Heart left ventricle (tissue), 16 donors: ENCODE data around the gene TBL1Y. TPM values are rescaled to one million over a fixed set of nuclear protein-coding genes. Genes with fewer than 3 reads are reported as not detected.
"Not testable (repeated sequence)": the region's sequence is repeated elsewhere in the genome, so short reads cannot be mapped to it uniquely, and the experiment has no call there.

Experiments
- ATAC-seq, 4 donors: fragments of 200-7000 bp; cut with Tn5 transposase; one replicate each; pipeline ENCODE4 v1.9.1; 2020 to 2022; ENCODE audit warnings: moderate library complexity in 4 of 4, mild to moderate bottlenecking in 3 of 4, moderate number of reproducible peaks in 1 of 4
- DNase-seq, 5 donors: peaks; one replicate each; pipeline ENCODE4 v3.0.0-alpha.2; 2020
- H3K27ac ChIP-seq, 12 donors: fragments of 200-600 bp; sonication (generic) in 4 of 12; one replicate each; pipeline versions ENCODE4 v1.5.0 to v1.8.0; 2016 to 2022; ENCODE audit warnings: mild to moderate bottlenecking in 2 of 12
- H3K27me3 ChIP-seq, 9 donors: fragments of 200-600 bp; sonication (generic) in 2 of 9; one replicate each; pipeline versions ENCODE4 v1.5.1 to v1.8.0; 2016 to 2022; ENCODE audit warnings: mild to moderate bottlenecking in 3 of 9
- H3K36me3 ChIP-seq, 9 donors: fragments of 200-600 bp; sonication (generic) in 2 of 9; one replicate each; pipeline versions ENCODE4 v1.5.0 to v1.8.0; 2018 to 2022; ENCODE audit warnings: mild to moderate bottlenecking in 2 of 9
- H3K4me1 ChIP-seq, 12 donors: fragments of 200-600 bp; sonication (generic) in 4 of 12; one replicate each; pipeline versions ENCODE4 v1.5.0 to v1.8.0; 2016 to 2022; ENCODE audit warnings: mild to moderate bottlenecking in 3 of 12
- H3K4me3 ChIP-seq, 12 donors: fragments of 200-600 bp; sonication (generic) in 4 of 12; one replicate each; pipeline versions ENCODE4 v1.5.0 to v1.8.0; 2017 to 2022; ENCODE audit warnings: mild to moderate bottlenecking in 9 of 12, moderate library complexity in 4 of 12
- H3K9me3 ChIP-seq, 12 donors: fragments of 200-600 bp; sonication (generic) in 4 of 12; one replicate each; pipeline versions ENCODE4 v1.5.0 to v1.8.0; 2016 to 2022; ENCODE audit warnings: mild to moderate bottlenecking in 1 of 12
- POLR2A ChIP-seq, 2 donors: fragments of 450-650 bp; IDR thresholded peaks; one replicate each; pipeline ENCODE4 v1.6.1; 2017; ENCODE audit warnings: antibody characterized with exemption in 2 of 2, mild to moderate bottlenecking in 2 of 2, moderate library complexity in 2 of 2
- WGBS, 4 donors: extraction: QIAGEN DNeasy Blood & Tissue Kit in 2 of 4; methylation state at CpG; one replicate each; pipeline versions ENCODE4 v1.1.5 to v1.1.7; 2013 to 2018; 5-methylcytosine and 5-hydroxymethylcytosine counted together
- intact Hi-C, 10 donors: fragments of 100-400 bp; cut with DNase I; formaldehyde crosslinking; loops; one replicate each; pipeline versions ENCODE4 v1.11.1 to v1.14.2; 2022
- long read RNA-seq, 3 donors: library from polyadenylated mRNA; unstranded; transcript quantifications; one replicate each; pipeline ENCODE4 v2.0.0, GENCODE V29; 2020 to 2021
- polyA plus RNA-seq, 2 donors: library from polyadenylated mRNA; stranded (reverse); fragments of 200-250 nt; gene quantifications; one replicate each; pipeline ENCODE4 v1.2.3, GENCODE V29; 2013
- total RNA-seq, 9 donors: library from RNA; depleted of rRNA in 2 of 9; stranded (reverse); fragments of >200 nt in 2 of 9; fragmentation: NEBNext Ultra II Directional in 3 of 9; extraction: Animal tissue kit (Norgen Biotek cat#: 25700) in 3 of 9; gene quantifications; one replicate each; pipeline versions ENCODE4 v1.1.0 to v1.2.4, GENCODE V29; 2016 to 2023
- TF ChIP-seq, protein P1 (sequence below), 12 donors: fragments of 200-600 bp; sonication (generic) in 4 of 12; IDR thresholded peaks; one replicate each; pipeline versions ENCODE4 v1.5.0 to v1.8.0; 2018 to 2022; ENCODE audit warnings: antibody characterized with exemption in 12 of 12, mild to moderate bottlenecking in 5 of 12
- donor health status: ischemic (EF 13 %, LVEDD 7.1; RV severe dilation, severe dysfunction).
- donor health status: healthy with polysubstance abuse.
- donor health status: DM: no; HTN: yes; CAD: no.
- donor health status: DM: no; HTN: no; CAD: no.
- donor health status: ischemic (EF 25% LVEDD 6.9; RV normal size, moderate dysfunction).
- donor health status: ischemic (EF 25% LVEDD 5.7; RV mildly dilated, moderate dysfunction).
- donor health status: healthy.
- donor health status: DM: yes; HTN: yes; CAD: no.
- donor health status: ischemic (EF 35%, LVEDD 5.7; RV mildly dilated, moderate dysfunction).
- donor health status: nonischemic (EF 11% LVEDD 7.7; RV severe dilation, severe dysfunction).
- donor health status: DM: yes; HTN: yes; CAD: no.
- donor health status: PGD.
- donor health status: ischemic (EF 29% LVEDD 5.4; RV normal size, mild dysfunction).
- donor health status: nonischemic (EF 23%, LVEDD 6.1; RV moderate dilation, normal function).

The TBL1Y gene
- under 1 TPM in 1 of 9 donors, not detected in 8; 0.25 TPM for total RNA-seq
- polyA plus RNA-seq = not detected
- long read RNA-seq, donor 1 = 0 reads
- long read RNA-seq, donor 2 = 0 reads
- long read RNA-seq, donor 3 = 0 reads

DNA sequence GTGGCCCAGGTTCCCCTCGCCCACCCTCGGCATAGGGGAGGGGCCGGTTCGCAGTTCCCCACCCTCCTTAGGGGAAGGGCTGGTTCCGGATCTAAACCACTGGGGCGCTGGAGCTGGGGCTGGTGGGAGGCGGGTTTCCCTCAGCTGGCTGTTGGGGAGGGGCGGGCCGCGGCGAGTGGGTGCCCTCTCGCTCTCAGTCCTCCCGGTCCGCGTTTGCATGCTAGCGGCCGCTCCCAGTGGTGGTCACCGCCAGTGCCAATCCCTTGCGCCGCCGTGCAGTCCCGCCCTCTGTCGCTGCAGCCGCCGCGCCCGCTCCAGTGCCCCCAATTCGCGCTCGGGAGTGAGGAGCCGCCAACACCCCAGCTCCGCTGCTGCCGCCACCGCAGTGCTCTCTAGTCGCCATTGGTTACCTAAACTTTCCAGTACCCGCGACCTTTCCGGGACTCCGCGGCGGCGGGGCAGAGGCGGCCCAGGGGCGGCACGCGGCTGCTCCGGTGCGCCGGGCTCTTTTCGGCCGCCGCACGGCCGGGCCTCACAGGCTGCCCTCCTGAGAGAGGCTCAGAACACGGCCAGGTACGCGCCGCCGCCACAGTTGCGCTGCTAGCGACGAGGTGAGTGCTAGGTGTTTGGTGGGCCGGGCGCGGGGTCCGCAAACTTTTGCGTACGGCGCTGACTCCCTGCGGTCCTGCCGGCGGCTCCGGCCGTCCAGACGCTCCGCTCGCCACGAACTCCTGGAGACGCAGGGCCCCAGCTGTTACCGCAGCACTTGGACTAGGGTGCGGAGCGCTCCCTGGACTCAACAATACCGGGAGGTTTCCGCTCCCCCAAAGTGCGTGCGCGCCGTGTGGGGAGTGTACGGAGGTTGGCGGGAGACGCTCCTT, at the start of gene TBL1Y:
TBL1Y (plus strand) TSS at position 326 of the 881 bp plus-strand sequence. CDS start 114,388 bp downstream, outside the sequence.
- no peak for ATAC-seq

DNA sequence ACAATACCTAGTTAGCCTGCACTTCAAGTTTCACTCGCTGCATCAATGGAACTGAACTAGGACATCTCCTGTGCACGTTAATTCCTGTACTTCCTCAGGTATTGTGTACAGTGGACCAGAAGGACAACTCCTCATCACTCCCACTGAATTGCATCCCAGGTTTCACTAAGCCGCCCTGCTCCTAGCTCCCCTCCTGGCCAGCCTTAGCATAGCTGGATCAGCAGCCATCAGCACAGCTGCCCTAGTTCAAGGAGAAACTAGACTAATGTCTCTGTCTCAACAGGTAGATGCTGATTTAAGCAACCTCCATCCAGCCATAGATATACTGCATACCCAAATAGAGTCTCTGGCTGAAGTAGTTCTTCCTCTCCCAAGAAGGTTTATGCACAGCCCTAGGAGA, 16.0 kb upstream of the TBL1Y start:
- Histone ChIP-seq H3K36me3 (no peaks in the 10 kb centered on the region), H3K27ac (no peak overlapping the region), H3K4me3 (no peak overlapping the region), H3K4me1 (no peaks in the 10 kb centered on the region), H3K9me3 (no peaks in the 10 kb centered on the region), H3K27me3 (no peaks in the 10 kb centered on the region)
- intact Hi-C loops = no loop called here
- ATAC-seq (no peak), DNase-seq (no peak)
- WGBS, 4 donors = 26 to 28% methylated on average over 3 of the region's 3 CpGs; no CpG with 5 or more reads in 2 of the 4 donors
- TF ChIP-seq, protein P1, sequence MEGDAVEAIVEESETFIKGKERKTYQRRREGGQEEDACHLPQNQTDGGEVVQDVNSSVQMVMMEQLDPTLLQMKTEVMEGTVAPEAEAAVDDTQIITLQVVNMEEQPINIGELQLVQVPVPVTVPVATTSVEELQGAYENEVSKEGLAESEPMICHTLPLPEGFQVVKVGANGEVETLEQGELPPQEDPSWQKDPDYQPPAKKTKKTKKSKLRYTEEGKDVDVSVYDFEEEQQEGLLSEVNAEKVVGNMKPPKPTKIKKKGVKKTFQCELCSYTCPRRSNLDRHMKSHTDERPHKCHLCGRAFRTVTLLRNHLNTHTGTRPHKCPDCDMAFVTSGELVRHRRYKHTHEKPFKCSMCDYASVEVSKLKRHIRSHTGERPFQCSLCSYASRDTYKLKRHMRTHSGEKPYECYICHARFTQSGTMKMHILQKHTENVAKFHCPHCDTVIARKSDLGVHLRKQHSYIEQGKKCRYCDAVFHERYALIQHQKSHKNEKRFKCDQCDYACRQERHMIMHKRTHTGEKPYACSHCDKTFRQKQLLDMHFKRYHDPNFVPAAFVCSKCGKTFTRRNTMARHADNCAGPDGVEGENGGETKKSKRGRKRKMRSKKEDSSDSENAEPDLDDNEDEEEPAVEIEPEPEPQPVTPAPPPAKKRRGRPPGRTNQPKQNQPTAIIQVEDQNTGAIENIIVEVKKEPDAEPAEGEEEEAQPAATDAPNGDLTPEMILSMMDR (IDR thresholded peaks at IDR 0.05) = no peak
- TF ChIP-seq POLR2A (IDR thresholded peaks at IDR 0.05) = no peak

More for the DNA sequence above, at the start of gene TBL1Y:
- H3K27me3 ChIP-seq = peaks cover 0 to 10% (median 0%) of the 10 kb centered on the region in 9 donors
- intact Hi-C loops = no loop called here
- H3K36me3 ChIP-seq = no peaks in the 10 kb centered on the region
- H3K4me1 ChIP-seq = no peaks in the 10 kb centered on the region
- H3K4me3 ChIP-seq = peak within 1 kb of the TSS in 7 of 12 donors; percentile 11 to 42 (median 27)
- WGBS, 4 donors = 0 to 1% methylated on average over 91 of the region's 91 CpGs; no CpG with 5 or more reads in 2 of the 4 donors
- no peak for DNase-seq
- TF ChIP-seq, protein P1 (IDR thresholded peaks at IDR 0.05) = no peak
- no peak for TF ChIP-seq POLR2A (IDR thresholded peaks at IDR 0.05)
- H3K27ac ChIP-seq = no peak within 1 kb of the TSS
- H3K9me3 ChIP-seq = no peaks in the 10 kb centered on the region

DNA sequence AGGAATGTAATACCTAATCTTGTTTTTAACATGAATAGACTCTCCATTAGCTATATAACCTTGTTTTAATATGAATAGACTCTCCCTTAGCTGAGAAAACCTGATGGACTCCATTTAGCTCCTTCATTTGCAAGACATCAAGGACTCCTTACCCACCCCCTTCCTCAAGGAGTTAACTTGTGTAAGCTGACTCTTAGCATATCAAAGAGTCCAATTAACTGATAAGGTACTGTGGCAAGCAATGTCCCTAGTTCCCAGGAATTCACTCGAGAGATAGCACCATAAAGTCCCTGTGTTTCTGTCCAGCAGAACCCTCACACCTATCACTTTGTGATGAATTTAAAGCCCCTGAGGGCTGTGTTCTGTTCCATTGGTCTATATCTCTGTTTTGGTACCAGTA, 15.3 kb upstream of the TBL1Y start:
- ATAC-seq (no peak), DNase-seq (no peak)
- Histone ChIP-seq H3K27ac (no peak overlapping the region), H3K9me3 (no peaks in the 10 kb centered on the region), H3K4me3 (no peak overlapping the region), H3K36me3 (no peaks in the 10 kb centered on the region), H3K4me1 (no peaks in the 10 kb centered on the region), H3K27me3 (no peaks in the 10 kb centered on the region)
- TF ChIP-seq, protein P1 (IDR thresholded peaks at IDR 0.05) = no peak
- TF ChIP-seq POLR2A (IDR thresholded peaks at IDR 0.05) = no peak
- intact Hi-C loops = no loop called here
- WGBS, 4 donors = 3% methylated on average over 1 of the region's 1 CpG; no CpG with 5 or more reads in 2 of the 4 donors

DNA sequence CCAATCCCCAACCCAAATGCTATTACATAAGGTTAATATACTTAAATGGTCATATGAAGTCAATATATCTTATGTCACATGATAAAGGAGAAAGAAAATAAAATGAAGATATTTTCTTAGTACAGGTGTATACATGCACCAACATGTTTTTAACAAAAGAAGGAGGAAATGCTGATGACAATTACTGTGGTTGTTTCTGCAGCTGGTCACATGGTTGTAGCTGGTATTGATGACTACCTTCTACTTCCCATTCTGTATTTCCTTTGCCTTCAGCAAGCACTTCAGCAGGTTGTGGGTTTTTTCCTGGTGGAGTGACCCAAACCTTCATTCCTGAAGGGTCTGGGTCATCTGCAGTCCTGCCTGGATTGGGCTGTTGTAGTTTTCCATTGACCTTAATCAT, 8.4 kb upstream of the TBL1Y start:
- ATAC-seq, intact Hi-C loops, H3K9me3 ChIP-seq, H3K36me3 ChIP-seq, H3K4me1 ChIP-seq, H3K27ac ChIP-seq, DNase-seq, H3K27me3 ChIP-seq, H3K4me3 ChIP-seq: not testable (repeated sequence)
